ENCODE results near the gene FAM50A.
A peak's percentile ranks its signal among the peaks of the same experiment; 100 is the strongest.

The FAM50A gene

DNA sequence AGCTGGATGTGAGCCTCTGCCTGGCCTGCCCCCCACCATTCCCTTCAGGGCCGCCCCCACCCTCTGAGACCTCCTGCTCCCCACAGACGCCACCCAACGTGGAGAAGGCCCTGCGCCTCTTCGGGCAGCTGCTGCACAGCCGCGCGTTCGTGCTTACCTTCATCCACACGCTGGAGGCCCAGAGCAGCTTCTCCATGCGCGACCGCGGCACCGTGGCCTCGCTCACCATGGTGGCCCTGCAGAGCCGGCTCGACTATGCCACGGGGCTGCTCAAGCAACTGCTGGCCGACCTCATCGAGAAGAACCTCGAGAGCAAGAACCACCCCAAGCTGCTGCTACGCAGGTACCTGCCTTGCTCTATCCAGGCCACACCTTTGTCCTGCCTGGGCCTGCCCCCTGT is 24.3 kb downstream of the FAM50A start:
- no peak for DNase-seq

GRCh38 chrX:154469114-154469513 is 25.2 kb downstream of the FAM50A start:
- no peak for DNase-seq

GRCh38 chrX:154469880-154470279 is 25.9 kb downstream of the FAM50A start:
- DNase-seq, result no peak

GRCh38 chrX:154470434-154470833 is 26.5 kb downstream of the FAM50A start:
- no peak for DNase-seq

GRCh38 chrX:154470914-154471568 is 27.1 kb downstream of the FAM50A start:
- no peak for DNase-seq

DNA sequence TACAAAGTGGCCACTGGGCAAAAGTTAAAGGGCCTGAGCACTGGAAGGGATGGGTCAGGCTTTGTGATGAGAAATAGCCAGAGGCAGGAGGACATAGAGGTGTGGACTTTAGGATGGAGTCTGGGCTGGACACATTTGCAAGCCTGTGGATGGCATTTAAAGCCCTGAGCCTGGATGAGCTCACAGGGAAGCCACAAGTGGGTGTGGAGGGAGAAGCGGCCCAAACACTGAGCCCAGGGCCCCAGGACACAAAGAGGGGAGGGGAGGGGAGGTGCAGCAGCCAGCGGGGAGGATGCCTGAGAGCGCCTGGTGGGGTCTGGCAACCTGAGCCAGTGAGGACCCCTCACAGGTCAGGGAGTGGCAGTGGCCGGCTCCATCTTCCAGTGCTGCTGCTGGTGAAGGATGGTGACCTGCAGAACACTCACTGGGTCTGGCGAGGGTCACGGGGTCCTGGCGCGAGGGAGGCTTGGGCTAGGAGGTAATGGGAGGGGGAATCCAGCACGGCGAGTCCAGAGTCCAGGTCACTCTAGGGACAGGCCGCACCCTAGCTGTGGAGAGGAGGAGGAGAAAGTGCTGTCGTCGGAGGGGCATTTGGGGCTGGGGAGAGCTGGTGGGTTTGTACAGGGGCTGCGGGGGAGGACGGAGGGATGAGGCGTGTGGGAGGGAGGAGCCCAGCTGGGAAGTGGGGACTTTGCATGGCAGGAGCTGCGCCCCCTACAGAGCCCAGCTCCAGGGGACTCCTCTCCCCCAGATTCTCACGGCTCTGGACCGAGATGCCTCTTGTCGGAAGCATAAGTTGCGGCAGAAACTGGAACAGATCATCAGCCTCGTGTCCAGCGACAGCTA is 28.1 kb downstream of the FAM50A start:
- no peak for DNase-seq

GRCh38 chrX:154472685-154473632 is 29.0 kb downstream of the FAM50A start:
- no peak for DNase-seq

DNA sequence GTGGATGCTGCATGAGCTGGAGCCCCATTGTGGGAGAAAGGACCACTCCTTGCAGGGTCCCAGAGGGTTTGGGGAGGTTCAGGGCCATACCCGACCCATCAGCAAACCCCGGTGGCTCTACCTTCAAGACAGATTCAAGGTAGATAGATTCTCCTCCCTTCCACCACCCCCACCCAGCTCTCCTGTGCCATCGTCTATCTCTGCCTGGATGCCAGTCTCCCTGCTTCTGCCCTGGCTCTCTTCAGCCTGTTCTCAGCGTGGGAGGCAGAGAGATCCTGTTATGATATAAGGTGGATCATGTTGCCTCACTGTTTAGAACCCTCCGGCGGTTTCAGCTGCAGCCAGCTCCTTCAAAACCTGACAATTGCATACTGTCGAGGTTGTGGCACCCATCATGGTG is 29.7 kb downstream of the FAM50A start:
- DNase-seq, result no peak

GRCh38 chrX:154476821-154477220 is 32.9 kb downstream of the FAM50A start:
- no peak for DNase-seq

- no peak for DNase-seq
These were observed 34.0 kb downstream of the FAM50A start for GRCh38 chrX:154477891-154478477.

GRCh38 chrX:154478728-154479622 is 35.0 kb downstream of the FAM50A start, which contains the start of gene LAGE3:
TSS of gene LAGE3 (minus strand) at chrX:154479281. CDS start at chrX:154478915, 366 bp downstream.
- DNase-seq, result peak; percentile 63

GRCh38 chrX:154481195-154481594 is 37.3 kb downstream of the FAM50A start:
- DNase-seq, result no peak

GRCh38 chrX:154481911-154482601 is 38.1 kb downstream of the FAM50A start:
- DNase-seq, result no peak

DNA sequence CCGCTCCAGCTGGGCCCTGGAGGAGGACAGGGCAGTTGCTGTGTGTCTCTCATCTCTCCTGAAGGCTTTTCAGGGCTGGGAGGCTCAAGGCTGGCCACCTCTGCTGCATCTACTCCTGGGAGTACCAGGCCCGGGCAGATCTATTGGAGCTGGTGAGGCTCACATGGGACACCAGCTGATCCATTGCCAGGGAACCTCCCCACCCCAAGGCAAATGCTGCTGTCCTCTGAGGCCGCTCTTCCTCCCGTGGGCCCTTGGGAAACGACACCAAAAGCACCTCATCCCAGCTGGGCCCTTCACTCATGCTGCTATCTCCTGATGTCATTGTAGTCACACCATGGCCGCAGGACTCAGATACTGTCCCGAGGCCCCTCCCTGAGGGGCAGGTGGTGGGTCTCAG is 38.8 kb downstream of the FAM50A start:
- no peak for DNase-seq

- DNase-seq, result no peak
These were observed 39.4 kb downstream of the FAM50A start for GRCh38 chrX:154483325-154483724.

DNA sequence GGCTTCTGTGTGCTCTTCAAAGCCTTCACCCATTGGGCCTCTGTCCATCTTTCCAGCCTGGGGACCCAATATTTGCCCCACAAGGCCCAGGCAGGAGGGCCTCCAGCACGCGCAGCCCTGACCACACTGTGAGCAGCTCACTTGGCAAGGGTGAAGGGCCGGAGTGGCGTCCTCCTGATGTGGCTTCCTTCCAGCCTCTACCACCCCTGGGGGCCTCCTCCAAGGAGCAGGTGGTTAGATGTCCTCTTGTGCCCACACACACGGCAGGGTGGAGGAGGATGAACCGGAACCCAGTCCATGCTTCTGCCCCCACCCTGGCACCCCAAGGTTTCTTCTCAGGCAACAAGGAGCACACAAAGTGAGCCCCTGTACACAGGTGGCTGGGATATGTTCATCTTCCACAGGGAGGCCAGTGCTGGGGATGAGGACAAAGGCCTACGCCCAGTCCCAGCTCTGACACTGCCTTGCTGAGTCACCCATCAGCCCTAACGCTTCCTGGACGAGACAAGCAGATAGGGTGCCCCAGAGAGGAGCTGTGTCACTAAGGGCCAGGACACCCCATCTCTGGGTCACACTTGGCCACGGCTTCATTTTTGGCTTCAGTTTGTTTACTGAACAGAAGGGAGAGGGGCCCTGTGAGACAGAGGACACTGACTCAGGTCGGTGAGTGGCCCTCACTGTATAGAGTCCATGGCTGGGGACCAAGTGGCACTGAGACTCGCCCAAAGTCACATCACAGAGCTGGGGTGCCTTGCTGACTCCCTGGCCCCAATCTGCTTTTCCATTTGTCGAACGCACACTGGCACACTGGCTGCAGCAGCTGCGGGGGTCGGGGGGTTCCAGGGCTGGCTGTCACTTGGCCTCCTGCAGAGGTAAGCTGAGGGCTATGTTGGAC is 40.6 kb downstream of the FAM50A start:
- no peak for DNase-seq

GRCh38 chrX:154485150-154486051 is 41.5 kb downstream of the FAM50A start:
- DNase-seq, result no peak

- no peak for DNase-seq
These were observed 42.1 kb downstream of the FAM50A start for GRCh38 chrX:154486052-154486395.

Measured in SHP77 treated with DMSO at 0.1 percent for 48 hours (cell line).